Measurements from ENCODE around the gene SPARC. TPM values are rescaled to one million over a fixed set of nuclear protein-coding genes. Genes with fewer than 3 reads are reported as not detected.
A peak's percentile ranks its signal among the peaks of the same experiment; 100 is the strongest.
"Not testable (repeated sequence)": the region's sequence is repeated elsewhere in the genome, so short reads cannot be mapped to it uniquely, and the experiment has no call there.

Gene SPARC
- 1,117 and 1,361 TPM in 2 replicates for total RNA-seq (2014; rRNA removed; shearing (Covaris generic); ENCODE audit: low replicate concordance)

DNA sequence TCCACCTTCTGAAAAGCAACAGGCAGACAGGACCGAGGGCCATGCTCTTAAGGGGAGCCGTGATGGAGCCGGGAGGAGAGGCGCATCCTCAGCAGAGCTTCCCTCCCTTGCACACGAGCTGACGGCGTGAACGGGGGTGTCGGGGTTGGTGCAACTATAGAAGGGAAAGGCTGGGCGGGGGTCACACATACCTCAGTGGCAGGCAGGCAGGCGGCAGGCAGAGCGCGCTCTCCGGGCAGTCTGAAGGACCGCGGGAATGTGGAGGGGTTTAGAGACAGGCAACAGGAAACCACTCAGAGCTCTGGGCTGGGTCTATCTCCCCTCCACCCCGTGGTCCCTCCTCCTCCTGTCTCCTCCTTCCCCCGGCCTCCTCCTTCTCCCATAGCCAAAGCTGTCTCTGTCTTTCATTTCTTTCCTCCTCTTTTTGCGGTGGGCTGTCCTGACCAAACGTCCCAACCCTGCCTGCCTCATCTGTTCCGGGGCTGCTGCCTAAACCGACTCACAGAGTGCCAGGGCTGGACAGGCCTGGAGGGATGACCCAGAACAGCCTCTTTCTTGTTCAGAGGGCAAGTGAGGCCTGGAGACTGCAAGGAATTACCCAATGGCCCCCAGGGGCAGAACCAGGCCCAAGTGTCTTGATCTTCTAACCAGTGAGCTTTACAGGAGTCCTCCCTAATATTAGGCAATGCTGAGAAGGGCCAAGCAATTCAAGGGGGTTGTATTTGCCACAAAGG lies at the start of gene SPARC:
Gene SPARC, minus strand, starts transcription at position 242 of the 734 bp plus-strand sequence. CDS start 10,727 bp downstream, outside the sequence.
- Histone ChIP-seq H3K27me3 (no peaks in the 10 kb centered on the region), H3K36me3 (peaks cover 45% of the 10 kb centered on the region), H3K4me3 (peak within 1 kb of the TSS; percentile 85), H3K9me3 (no peaks in the 10 kb centered on the region)
- DNase-seq = peak; percentile 97

- H3K9me3 ChIP-seq = no peaks in the 10 kb centered on the region
- no peak overlapping the region for H3K4me3 ChIP-seq
- no peak for DNase-seq
- no peaks in the 10 kb centered on the region for H3K27me3 ChIP-seq
- peaks cover 5% of the 10 kb centered on the region for H3K36me3 ChIP-seq
Observed at GRCh38 chr5:151735646-151736045, 48.9 kb upstream of the SPARC start.

- no peak overlapping the region for H3K4me3 ChIP-seq
- no peaks in the 10 kb centered on the region for H3K27me3 ChIP-seq
- H3K36me3 ChIP-seq = peaks cover 5% of the 10 kb centered on the region
- no peak for DNase-seq
- H3K9me3 ChIP-seq = no peaks in the 10 kb centered on the region
Observed at GRCh38 chr5:151734064-151734408, 47.3 kb upstream of the SPARC start.

DNA sequence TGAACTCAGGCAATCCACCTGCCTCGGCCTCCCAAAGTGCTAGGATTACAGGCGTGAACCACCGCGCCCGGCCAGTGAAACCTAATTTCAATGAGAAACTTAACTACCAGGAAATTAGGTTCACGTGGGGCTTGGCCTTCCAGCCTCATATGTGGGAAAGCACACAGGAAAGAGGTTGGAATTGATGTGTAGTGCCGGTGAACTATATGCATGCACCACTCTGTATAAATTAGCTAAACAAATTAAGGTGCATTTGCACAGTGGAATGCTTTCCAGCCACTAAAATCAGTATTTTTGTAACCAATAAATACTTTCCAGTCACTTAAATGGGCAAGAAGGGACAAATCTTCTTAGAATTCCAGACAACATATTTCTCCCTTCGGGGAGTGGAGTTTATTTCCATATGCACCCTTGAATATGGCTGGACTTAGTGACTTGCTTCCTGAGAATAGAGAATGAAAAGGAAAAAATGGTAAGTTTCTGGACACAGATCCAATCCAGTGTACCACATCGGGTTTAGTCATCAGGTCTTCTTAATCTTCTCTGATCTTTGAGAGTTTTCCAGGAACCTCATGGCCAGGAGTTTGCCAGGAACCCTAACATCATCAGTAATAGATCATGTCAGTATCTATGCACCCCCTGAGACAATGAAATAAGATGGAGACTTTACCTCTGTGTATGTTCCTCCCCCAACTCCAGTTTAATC lies 46.8 kb upstream of the SPARC start:
- no peaks in the 10 kb centered on the region for H3K27me3 ChIP-seq
- peaks cover 5% of the 10 kb centered on the region for H3K36me3 ChIP-seq
- peak; percentile 54 for DNase-seq
- H3K9me3 ChIP-seq = no peaks in the 10 kb centered on the region
- no peak overlapping the region for H3K4me3 ChIP-seq

DNA sequence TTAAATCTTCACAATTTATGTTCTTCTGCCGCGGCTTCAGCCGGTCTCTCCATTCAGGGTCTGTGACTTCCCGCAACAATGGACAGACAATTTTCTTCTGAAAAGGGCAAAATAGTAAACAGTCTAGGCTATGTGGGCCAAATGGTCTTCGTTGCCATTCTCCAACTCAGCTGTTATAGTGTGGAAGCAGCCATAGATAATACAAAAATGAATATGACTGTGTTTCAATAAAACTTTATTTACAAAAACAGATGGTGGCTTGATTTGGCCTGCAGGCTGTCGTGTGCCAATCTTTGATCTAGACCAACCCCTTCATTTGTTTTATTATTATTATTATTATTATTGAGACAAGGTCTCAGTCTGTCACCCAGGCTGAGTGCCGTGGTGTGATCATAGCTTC lies 43.7 kb upstream of the SPARC start:
- H3K27me3 ChIP-seq = no peaks in the 10 kb centered on the region
- H3K9me3 ChIP-seq = no peaks in the 10 kb centered on the region
- DNase-seq = no peak
- H3K36me3 ChIP-seq = no peaks in the 10 kb centered on the region
- no peak overlapping the region for H3K4me3 ChIP-seq

DNA sequence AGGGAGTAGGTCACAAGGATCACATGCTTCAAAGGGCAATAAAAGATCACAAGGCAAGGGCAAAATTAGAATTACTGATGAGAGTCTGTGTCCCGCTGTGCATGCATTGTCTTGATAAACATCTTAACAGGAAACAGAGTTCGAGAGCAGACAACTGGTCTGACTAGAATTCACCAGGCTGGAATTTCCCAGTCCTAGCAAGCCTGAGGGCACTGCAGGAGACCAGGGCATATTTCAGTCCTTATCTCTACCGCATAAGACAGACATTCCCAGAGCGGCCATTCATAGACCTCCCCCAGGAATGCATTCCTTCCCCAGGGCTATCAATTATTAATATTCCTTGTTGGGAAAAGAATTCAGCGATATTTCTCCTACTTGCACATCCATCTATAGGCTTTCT lies 42.9 kb upstream of the SPARC start:
- not testable (repeated sequence) for H3K36me3 ChIP-seq, DNase-seq, H3K9me3 ChIP-seq, H3K27me3 ChIP-seq, H3K4me3 ChIP-seq

DNA sequence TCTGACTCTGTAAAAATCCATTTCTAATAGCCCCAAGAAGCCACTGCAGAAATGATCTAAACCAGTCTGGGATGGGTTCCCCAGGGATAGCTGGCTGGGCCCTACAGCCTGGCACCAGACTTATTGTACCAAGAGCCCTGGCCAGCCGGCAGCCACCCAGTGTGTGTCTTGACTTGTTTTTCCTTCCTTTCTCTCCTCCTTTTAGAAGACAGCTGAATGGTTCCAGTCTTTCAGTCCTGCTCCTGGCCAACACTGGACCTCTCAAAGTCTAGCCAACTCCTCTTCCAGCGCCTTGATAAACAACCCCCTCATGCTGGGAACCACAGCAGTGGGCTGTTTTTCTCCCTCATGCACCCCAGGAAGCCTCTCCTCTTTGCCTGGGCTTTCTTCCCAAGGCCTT lies 37.6 kb upstream of the SPARC start:
- no peaks in the 10 kb centered on the region for H3K36me3 ChIP-seq
- DNase-seq = no peak
- no peaks in the 10 kb centered on the region for H3K27me3 ChIP-seq
- no peak overlapping the region for H3K4me3 ChIP-seq
- H3K9me3 ChIP-seq = no peaks in the 10 kb centered on the region

DNA sequence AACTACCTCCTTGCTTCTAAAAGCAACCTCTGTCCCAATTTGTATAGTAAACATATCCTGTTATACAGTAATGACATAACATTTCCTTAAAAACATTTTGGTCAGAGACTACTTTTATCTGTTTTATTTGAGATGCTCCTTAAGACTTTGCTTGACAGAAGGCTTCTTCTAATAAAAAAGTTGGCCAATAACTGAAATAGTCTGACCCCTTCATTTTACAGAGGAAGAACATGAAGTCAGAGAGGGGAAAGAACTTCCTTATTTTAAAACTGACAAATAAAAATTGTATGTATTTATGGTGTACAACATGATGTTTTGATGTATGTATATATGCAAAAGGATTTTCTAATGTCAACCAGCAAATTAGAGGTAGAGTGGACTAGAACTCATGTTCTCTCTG lies 35.8 kb upstream of the SPARC start:
- Histone ChIP-seq H3K27me3 (no peaks in the 10 kb centered on the region), H3K4me3 (no peak overlapping the region), H3K9me3 (no peaks in the 10 kb centered on the region), H3K36me3 (no peaks in the 10 kb centered on the region)
- no peak for DNase-seq

- Histone ChIP-seq H3K36me3 (no peaks in the 10 kb centered on the region), H3K9me3 (no peaks in the 10 kb centered on the region), H3K4me3 (no peak overlapping the region), H3K27me3 (no peaks in the 10 kb centered on the region)
- DNase-seq = no peak
Observed at GRCh38 chr5:151721812-151722391, 35.2 kb upstream of the SPARC start.

DNA sequence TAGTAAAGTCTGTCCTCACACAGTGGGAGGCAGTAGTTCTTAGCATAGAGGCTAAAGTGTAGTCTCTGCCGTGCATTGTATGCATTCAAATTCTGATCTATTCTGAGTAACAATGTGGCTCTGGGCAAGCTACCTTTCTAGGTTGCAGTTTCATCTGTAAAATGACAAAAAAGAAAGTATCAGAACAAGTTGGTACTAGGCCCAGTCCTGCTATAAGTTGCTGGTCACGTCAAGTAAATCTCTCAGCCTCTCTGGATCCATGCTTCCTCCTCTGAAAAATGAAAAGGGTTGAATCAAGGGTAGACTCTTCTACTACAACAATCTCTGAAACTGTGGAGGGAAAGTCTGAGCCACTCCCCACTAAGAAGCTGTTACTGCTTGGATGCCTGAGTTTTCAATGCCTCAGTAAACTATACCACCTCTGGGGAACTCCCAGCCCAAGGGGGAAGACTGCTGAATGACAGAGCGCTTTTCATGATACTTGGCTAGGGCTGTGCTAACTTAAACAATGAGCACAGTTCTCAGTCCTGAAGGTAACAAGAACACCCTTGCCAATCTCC lies 34.5 kb upstream of the SPARC start:
- Histone ChIP-seq H3K4me3 (no peak overlapping the region), H3K36me3 (no peaks in the 10 kb centered on the region), H3K9me3 (no peaks in the 10 kb centered on the region), H3K27me3 (no peaks in the 10 kb centered on the region)
- DNase-seq = no peak

- no peak for DNase-seq
- Histone ChIP-seq H3K27me3 (no peaks in the 10 kb centered on the region), H3K9me3 (no peaks in the 10 kb centered on the region), H3K36me3 (no peaks in the 10 kb centered on the region), H3K4me3 (no peak overlapping the region)
Observed at GRCh38 chr5:151720215-151720614, 33.5 kb upstream of the SPARC start.

GRCh38 chr5:151719228-151720000 lies 32.7 kb upstream of the SPARC start:
- no peak overlapping the region for H3K4me3 ChIP-seq
- H3K9me3 ChIP-seq = no peaks in the 10 kb centered on the region
- no peaks in the 10 kb centered on the region for H3K36me3 ChIP-seq
- DNase-seq = peak; percentile 50
- no peaks in the 10 kb centered on the region for H3K27me3 ChIP-seq

GRCh38 chr5:151718646-151719045 lies 31.9 kb upstream of the SPARC start:
- H3K9me3 ChIP-seq = no peaks in the 10 kb centered on the region
- H3K27me3 ChIP-seq = no peaks in the 10 kb centered on the region
- no peak for DNase-seq
- no peak overlapping the region for H3K4me3 ChIP-seq
- no peaks in the 10 kb centered on the region for H3K36me3 ChIP-seq

DNA sequence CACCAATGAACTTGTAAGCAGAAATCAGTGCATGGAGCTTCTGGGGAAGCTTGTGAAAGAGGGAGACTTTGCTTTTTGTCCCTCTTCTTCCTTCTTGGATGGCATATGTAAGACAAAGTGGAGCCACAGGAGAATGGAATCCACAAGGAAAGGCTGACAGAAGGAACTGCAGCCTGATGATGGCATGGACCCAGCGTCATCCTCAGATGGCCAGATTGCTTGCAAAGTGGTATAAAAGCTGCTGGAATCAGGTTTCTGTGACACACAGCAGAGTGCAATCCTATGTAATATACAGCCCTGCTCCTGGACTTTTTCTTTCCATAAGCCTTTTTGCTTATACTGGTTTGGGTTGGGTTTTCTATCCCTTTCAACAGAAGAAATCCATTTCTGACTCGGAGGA lies 31.4 kb upstream of the SPARC start:
- DNase-seq = no peak
- Histone ChIP-seq H3K36me3 (no peaks in the 10 kb centered on the region), H3K27me3 (no peaks in the 10 kb centered on the region), H3K9me3 (no peaks in the 10 kb centered on the region), H3K4me3 (no peak overlapping the region)

DNA sequence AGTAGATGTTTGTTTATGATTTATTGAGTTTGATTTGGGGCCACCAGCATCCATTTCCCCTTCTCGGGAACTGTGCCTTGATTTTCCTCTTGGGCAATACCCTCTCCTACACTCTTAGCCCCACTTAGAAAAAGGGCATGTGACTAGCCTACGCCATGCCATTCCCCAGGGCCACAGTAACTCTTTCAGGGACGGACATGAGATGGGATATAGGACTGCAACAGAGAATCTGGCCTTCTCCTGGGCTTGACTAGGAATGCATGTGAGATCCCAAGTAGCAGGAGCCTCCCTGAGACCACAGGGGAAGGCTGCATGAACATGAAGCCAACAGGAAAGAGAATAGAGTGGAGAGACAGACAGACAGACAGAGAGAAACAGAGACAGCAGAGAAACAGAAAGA lies 30.7 kb upstream of the SPARC start:
- no peak overlapping the region for H3K4me3 ChIP-seq
- no peak for DNase-seq
- no peaks in the 10 kb centered on the region for H3K9me3 ChIP-seq
- H3K36me3 ChIP-seq = no peaks in the 10 kb centered on the region
- H3K27me3 ChIP-seq = no peaks in the 10 kb centered on the region

DNA sequence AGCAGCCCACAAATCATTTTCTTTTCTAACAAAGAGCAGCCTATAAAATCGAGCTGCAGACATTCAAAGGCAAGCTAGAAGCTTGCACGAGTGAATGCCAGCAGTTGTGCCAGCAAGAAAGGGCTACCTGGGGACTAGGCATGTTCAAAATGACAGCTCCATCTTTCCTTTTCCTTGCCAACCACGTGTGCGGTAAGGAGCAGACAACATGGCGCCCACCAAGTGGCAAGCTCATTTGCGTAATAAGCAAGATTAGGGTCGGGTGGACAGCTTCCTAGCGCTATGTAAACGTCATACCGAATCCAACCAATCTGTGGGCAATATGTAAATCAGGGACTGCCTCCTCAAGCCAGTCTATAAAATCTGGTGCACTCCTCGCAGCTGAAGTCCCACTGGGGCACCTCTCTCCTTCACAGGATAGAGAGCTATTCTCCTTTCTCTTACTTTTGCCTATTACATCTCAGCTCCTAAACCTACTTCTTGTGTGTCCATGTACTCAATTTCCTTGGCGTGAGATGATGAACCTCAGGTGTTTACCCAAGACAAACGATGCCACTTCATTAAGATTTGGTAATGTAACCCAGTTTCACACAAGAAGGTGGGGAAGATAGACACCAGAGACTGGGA lies 22.5 kb upstream of the SPARC start:
- H3K27me3 ChIP-seq = no peaks in the 10 kb centered on the region
- H3K9me3 ChIP-seq = peaks cover 4% of the 10 kb centered on the region
- no peak for DNase-seq
- no peak overlapping the region for H3K4me3 ChIP-seq
- no peaks in the 10 kb centered on the region for H3K36me3 ChIP-seq
